BE2C (cell line): ENCODE data around the gene SMPX.
A peak's percentile ranks its signal among the peaks of the same experiment; 100 is the strongest.

Experiments
- DNase-seq: peaks from one replicate; pipeline ENCODE4 v3.0.0-alpha.2; 2020
- H3K27me3 ChIP-seq: fragments of 250-450 bp; sonication (Bioruptor Pico); 2 replicates; pipeline ENCODE4 v1.5.1; 2020; ENCODE audit warnings: mild to moderate bottlenecking
- H3K36me3 ChIP-seq: fragments of 250-450 bp; sonication (Bioruptor Pico); 2 replicates; pipeline ENCODE4 v1.5.1; 2020; ENCODE audit warnings: mild to moderate bottlenecking
- H3K4me1 ChIP-seq: fragments of 250-450 bp; sonication (Bioruptor Pico); 2 replicates; pipeline ENCODE4 v1.5.1; 2020
- H3K4me3 ChIP-seq: 2 replicates; pipeline ENCODE4 v1.5.1; 2011; ENCODE audit warnings: low read depth, low read length
- H3K9me3 ChIP-seq: fragments of 250-450 bp; sonication (Bioruptor Pico); 2 replicates; pipeline ENCODE4 v1.5.1; 2020
- TF ChIP-seq, protein P1 (sequence below): IDR thresholded peaks from 2 replicates; pipeline ENCODE4 v1.5.1; 2012; ENCODE audit warnings: mild to moderate bottlenecking, low read depth, low read length

The SMPX gene

GRCh38 chrX:21748235-21748634, 9.7 kb downstream of the SMPX start:
- H3K4me1 ChIP-seq = no peaks in the 10 kb centered on the region
- TF ChIP-seq, protein P1, sequence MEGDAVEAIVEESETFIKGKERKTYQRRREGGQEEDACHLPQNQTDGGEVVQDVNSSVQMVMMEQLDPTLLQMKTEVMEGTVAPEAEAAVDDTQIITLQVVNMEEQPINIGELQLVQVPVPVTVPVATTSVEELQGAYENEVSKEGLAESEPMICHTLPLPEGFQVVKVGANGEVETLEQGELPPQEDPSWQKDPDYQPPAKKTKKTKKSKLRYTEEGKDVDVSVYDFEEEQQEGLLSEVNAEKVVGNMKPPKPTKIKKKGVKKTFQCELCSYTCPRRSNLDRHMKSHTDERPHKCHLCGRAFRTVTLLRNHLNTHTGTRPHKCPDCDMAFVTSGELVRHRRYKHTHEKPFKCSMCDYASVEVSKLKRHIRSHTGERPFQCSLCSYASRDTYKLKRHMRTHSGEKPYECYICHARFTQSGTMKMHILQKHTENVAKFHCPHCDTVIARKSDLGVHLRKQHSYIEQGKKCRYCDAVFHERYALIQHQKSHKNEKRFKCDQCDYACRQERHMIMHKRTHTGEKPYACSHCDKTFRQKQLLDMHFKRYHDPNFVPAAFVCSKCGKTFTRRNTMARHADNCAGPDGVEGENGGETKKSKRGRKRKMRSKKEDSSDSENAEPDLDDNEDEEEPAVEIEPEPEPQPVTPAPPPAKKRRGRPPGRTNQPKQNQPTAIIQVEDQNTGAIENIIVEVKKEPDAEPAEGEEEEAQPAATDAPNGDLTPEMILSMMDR = no peak
- H3K9me3 ChIP-seq = no peaks in the 10 kb centered on the region
- DNase-seq = no peak
- no peaks in the 10 kb centered on the region for H3K27me3 ChIP-seq
- H3K36me3 ChIP-seq = no peaks in the 10 kb centered on the region
- no peak overlapping the region for H3K4me3 ChIP-seq

- Histone ChIP-seq H3K27me3 (no peaks in the 10 kb centered on the region), H3K4me3 (no peak overlapping the region), H3K9me3 (no peaks in the 10 kb centered on the region), H3K4me1 (peaks cover 3% of the 10 kb centered on the region; the same call in 1 of the 2 replicates), H3K36me3 (no peaks in the 10 kb centered on the region)
- TF ChIP-seq, protein P1 = no peak
- no peak for DNase-seq
Measured at GRCh38 chrX:21747558-21747957, 10.4 kb downstream of the SMPX start.

DNA sequence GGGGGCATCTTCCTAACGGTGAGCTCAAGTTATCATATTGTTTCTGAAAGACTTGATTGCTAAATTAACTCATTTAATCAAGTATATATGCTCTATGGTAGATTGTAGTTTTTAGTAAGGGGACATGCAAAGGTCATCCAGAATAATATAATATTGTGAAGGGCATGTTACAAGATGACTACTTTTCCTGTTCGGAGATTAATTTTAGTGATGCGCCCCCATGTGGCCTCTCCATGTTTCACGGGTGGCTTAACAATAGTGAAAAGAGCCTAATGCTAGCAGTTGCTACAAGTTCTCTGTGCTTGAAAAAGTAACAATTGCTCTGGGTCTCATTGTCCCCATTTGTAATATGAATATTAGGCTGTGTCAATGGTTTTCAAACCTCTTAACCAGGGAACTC, 12.2 kb downstream of the SMPX start:
- Histone ChIP-seq H3K27me3 (no peaks in the 10 kb centered on the region), H3K4me1 (peaks cover 9% of the 10 kb centered on the region; the same call in 1 of the 2 replicates), H3K36me3 (no peaks in the 10 kb centered on the region), H3K9me3 (no peaks in the 10 kb centered on the region), H3K4me3 (no peak overlapping the region)
- peak; percentile 47 for DNase-seq
- TF ChIP-seq, protein P1 = peak; percentile 66

DNA sequence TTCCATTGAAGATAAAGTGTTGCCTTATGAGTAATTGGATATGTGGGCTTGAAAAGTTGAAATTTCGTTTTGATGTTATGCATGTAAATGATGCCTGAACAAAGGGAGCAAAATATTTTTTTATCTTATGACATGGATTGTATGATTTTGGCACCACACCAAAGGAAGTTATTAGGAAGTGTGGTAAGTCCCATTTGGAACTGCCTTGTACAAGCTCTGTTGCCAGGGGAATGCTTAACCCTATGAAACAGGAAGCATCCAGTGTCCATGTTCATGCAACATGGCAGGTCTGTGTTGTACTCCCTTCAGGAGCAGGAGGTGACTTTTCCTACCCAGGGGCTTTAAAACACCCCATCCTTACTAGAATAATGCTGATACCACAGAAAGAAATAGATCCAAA, 13.2 kb downstream of the SMPX start:
- no peaks in the 10 kb centered on the region for H3K36me3 ChIP-seq
- no peaks in the 10 kb centered on the region for H3K27me3 ChIP-seq
- peaks cover 11% of the 10 kb centered on the region; the same call in 1 of the 2 replicates for H3K4me1 ChIP-seq
- DNase-seq = no peak
- no peaks in the 10 kb centered on the region for H3K9me3 ChIP-seq
- no peak overlapping the region for H3K4me3 ChIP-seq
- TF ChIP-seq, protein P1 = no peak

- no peaks in the 10 kb centered on the region for H3K36me3 ChIP-seq
- H3K4me1 ChIP-seq = peaks cover 11% of the 10 kb centered on the region; the same call in 1 of the 2 replicates
- H3K4me3 ChIP-seq = no peak overlapping the region
- no peaks in the 10 kb centered on the region for H3K27me3 ChIP-seq
- H3K9me3 ChIP-seq = no peaks in the 10 kb centered on the region
- no peak for DNase-seq
- TF ChIP-seq, protein P1 = no peak
Measured at GRCh38 chrX:21744060-21744459, 13.9 kb downstream of the SMPX start.

- peak; percentile 58 for DNase-seq
- TF ChIP-seq, protein P1 = no peak
- H3K4me3 ChIP-seq = no peak overlapping the region
- no peaks in the 10 kb centered on the region for H3K36me3 ChIP-seq
- H3K27me3 ChIP-seq = no peaks in the 10 kb centered on the region
- peaks cover 11% of the 10 kb centered on the region; the same call in 1 of the 2 replicates for H3K4me1 ChIP-seq
- H3K9me3 ChIP-seq = no peaks in the 10 kb centered on the region
Measured at GRCh38 chrX:21741869-21742701, 15.8 kb downstream of the SMPX start.
